K562 (cell line): ENCODE data around the gene LRRC10B. TPM values are rescaled to one million over a fixed set of nuclear protein-coding genes. Genes with fewer than 3 reads are reported as not detected.

Experiments
- SMC3 ChIP-seq: conservative IDR thresholded peaks from 2 replicates; pipeline ENCODE4 v1.6.1; 2011; ENCODE audit warnings: low read depth, low read length, improper control_type of control experiment; ENCODE audit not compliant: insufficient read depth
- ZEB2 ChIP-seq: fragments of 450-650 bp; IDR thresholded peaks from 2 replicates; pipeline ENCODE4 v1.6.1; 2016
- ZKSCAN3 ChIP-seq: fragments of 250-450 bp; sonication (Bioruptor Pico); IDR thresholded peaks from 2 replicates; pipeline ENCODE4 v1.4.0; 2020
- ZNF263 ChIP-seq: sonication (generic); formaldehyde crosslinking; IDR thresholded peaks from 2 replicates; pipeline ENCODE4 v1.8.0; 2022; ENCODE audit warnings: mild to moderate bottlenecking, missing genetic modification reagents, borderline replicate concordance
- polyA plus RNA-seq, 8 experiments: library from polyadenylated mRNA; depleted of rRNA in 4 of 8; stranded (reverse) in 5 of 8; unstranded in 3 of 8; fragments of >200 nt; fragmentation: Nextera tagmentation in 2 of 8; fragmentation: Illumina TruSeq in 1 of 8; extraction: Ambion mirVana in 2 of 8; extraction: Trizol in 1 of 8; gene quantifications; 2 replicates each; pipeline versions ENCODE4 v1.2.1 to v1.2.3, GENCODE V29; 2011 to 2014; ENCODE audit warnings: inconsistent platforms in 1 of 8, missing spikeins in 1 of 8
- total RNA-seq, 7 experiments: library from RNA; depleted of rRNA in 6 of 7; stranded (reverse); fragments of >200 nt in 6 of 7; fragmentation: Illumina TruSeq in 2 of 7; extraction: Trizol in 2 of 7; gene quantifications; 2 replicates each; pipeline versions ENCODE4 v1.2.1 to v1.2.3, GENCODE V29; 2011 to 2021; ENCODE audit warnings: low replicate concordance in 1 of 7
- TF ChIP-seq, protein P1 (sequence below): fragments of 450-650 bp; IDR thresholded peaks from 2 replicates; pipeline ENCODE4 v1.6.1; 2018; ENCODE audit not compliant: partially characterized antibody
- TF ChIP-seq, protein P2 (sequence below): fragments of 450-650 bp; formaldehyde crosslinking; IDR thresholded peaks from 2 replicates; pipeline ENCODE4 v1.4.0; 2020; ENCODE audit warnings: mild to moderate bottlenecking

Gene LRRC10B
- total and polyA plus RNA-seq, 9 of the 15 experiments (the other 6 are each of a cell fraction or from before 2014, with no cell fraction given): 0.11 TPM; not detected in 8

DNA sequence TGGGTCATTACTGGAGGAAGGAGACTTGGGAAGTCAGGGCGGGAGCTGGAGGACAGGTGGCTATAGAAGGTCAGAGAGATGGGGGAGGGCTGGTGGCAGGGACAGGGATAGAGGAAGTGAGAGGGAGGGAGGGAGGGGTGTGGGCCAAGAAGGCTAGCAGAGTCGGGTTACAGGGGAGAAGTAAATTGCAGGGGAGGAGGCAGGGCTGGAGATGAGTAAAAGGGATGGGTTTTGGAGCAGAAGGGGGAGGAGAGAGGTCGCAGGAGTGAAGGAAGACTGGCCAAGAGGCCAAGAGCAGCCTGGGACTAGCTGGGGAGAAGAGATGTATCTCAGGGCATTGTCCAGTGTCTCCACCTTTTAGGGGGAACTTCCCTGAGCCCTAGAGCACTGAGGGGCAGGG, 33.0 kb downstream of the LRRC10B start (continued):
- TF ChIP-seq, protein P1, sequence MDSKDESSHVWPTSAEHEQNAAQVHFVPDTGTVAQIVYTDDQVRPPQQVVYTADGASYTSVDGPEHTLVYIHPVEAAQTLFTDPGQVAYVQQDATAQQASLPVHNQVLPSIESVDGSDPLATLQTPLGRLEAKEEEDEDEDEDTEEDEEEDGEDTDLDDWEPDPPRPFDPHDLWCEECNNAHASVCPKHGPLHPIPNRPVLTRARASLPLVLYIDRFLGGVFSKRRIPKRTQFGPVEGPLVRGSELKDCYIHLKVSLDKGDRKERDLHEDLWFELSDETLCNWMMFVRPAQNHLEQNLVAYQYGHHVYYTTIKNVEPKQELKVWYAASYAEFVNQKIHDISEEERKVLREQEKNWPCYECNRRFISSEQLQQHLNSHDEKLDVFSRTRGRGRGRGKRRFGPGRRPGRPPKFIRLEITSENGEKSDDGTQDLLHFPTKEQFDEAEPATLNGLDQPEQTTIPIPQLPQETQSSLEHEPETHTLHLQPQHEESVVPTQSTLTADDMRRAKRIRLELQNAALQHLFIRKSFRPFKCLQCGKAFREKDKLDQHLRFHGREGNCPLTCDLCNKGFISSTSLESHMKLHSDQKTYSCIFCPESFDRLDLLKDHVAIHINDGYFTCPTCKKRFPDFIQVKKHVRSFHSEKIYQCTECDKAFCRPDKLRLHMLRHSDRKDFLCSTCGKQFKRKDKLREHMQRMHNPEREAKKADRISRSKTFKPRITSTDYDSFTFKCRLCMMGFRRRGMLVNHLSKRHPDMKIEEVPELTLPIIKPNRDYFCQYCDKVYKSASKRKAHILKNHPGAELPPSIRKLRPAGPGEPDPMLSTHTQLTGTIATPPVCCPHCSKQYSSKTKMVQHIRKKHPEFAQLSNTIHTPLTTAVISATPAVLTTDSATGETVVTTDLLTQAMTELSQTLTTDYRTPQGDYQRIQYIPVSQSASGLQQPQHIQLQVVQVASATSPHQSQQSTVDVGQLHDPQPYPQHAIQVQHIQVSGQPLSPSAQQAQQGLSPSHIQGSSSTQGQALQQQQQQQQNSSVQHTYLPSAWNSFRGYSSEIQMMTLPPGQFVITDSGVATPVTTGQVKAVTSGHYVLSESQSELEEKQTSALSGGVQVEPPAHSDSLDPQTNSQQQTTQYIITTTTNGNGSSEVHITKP: peak; percentile 17
- TF ChIP-seq ZEB2 (0 out of 2 replicates have a peak, but pooled peaks have one; percentile 21), ZKSCAN3 (no peak), SMC3 (no peak), ZNF263 (CRISPR knock-in tag) (peak; percentile 13; the same call in 1 of the 2 replicates)
- TF ChIP-seq, protein P2, sequence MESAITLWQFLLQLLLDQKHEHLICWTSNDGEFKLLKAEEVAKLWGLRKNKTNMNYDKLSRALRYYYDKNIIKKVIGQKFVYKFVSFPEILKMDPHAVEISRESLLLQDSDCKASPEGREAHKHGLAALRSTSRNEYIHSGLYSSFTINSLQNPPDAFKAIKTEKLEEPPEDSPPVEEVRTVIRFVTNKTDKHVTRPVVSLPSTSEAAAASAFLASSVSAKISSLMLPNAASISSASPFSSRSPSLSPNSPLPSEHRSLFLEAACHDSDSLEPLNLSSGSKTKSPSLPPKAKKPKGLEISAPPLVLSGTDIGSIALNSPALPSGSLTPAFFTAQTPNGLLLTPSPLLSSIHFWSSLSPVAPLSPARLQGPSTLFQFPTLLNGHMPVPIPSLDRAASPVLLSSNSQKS (CRISPR knock-in tag): no peak
- TF ChIP-seq, all 486 proteins: peak for 10
